K562 (cell line): Measurements from ENCODE around the gene BIVM. TPM values are rescaled to one million over a fixed set of nuclear protein-coding genes. Genes with fewer than 3 reads are reported as not detected.

Experiments
- BDP1 ChIP-seq: IDR thresholded peaks from 3 replicates; pipeline ENCODE4 v1.6.1; 2011; ENCODE audit not compliant: insufficient read length, insufficient read depth
- BRCA1 ChIP-seq, 2 experiments: fragments of 450-650 bp in 1 of 2; sonication (generic) in 1 of 2; formaldehyde crosslinking in 1 of 2; IDR thresholded peaks; 2 replicates each; pipeline versions ENCODE4 v1.5.0 to v1.6.1; 2017 to 2020; ENCODE audit warnings: mild to moderate bottlenecking in 1 of 2, missing genetic modification reagents in 1 of 2
- E2F3 ChIP-seq: fragments of 250-450 bp; sonication (Bioruptor Pico); IDR thresholded peaks from 2 replicates; pipeline ENCODE4 v1.4.0; 2020; ENCODE audit warnings: mild to moderate bottlenecking
- MITF ChIP-seq: IDR thresholded peaks from 2 replicates; pipeline ENCODE4 v1.6.1; 2014; ENCODE audit warnings: antibody characterized with exemption
- RFX1 ChIP-seq: fragments of 450-650 bp; IDR thresholded peaks from 2 replicates; pipeline ENCODE4 v1.6.1; 2016; ENCODE audit warnings: mild to moderate bottlenecking, moderate library complexity
- SAP30 ChIP-seq: fragments of 200-600 bp; sonication (generic); IDR thresholded peaks from 2 replicates; pipeline ENCODE4 v1.6.1; 2012; ENCODE audit warnings: borderline replicate concordance, low read depth, mild to moderate bottlenecking, moderate library complexity, low read length, control low read depth, inconsistent platforms; ENCODE audit not compliant: insufficient read depth, poor library complexity, severe bottlenecking
- SMARCE1 ChIP-seq: fragments of 450-650 bp; IDR thresholded peaks from 2 replicates; pipeline ENCODE4 v1.7.1; 2016; ENCODE audit warnings: mild to moderate bottlenecking
- SP2 ChIP-seq: IDR thresholded peaks from 2 replicates; pipeline ENCODE4 v1.6.1; 2011; ENCODE audit warnings: mild to moderate bottlenecking, low read depth, low read length, moderate library complexity; ENCODE audit not compliant: poor library complexity, severe bottlenecking; ENCODE audit errors: extremely low read depth
- TCFL5 ChIP-seq: fragments of 250-450 bp; sonication (Bioruptor Pico); conservative IDR thresholded peaks from 2 replicates; pipeline ENCODE4 v1.6.1; 2021; ENCODE audit warnings: mild to moderate bottlenecking, moderate library complexity, matching md5 sums
- THAP12 ChIP-seq: fragments of 250-450 bp; sonication (Bioruptor Pico); IDR thresholded peaks from 2 replicates; pipeline ENCODE4 v1.9.0; 2021; ENCODE audit warnings: mild to moderate bottlenecking, inconsistent platforms
- THRAP3 ChIP-seq: fragments of 450-650 bp; IDR thresholded peaks from 2 replicates; pipeline ENCODE4 v1.6.1; 2016; ENCODE audit warnings: mild to moderate bottlenecking, inconsistent platforms, borderline replicate concordance
- VEZF1 ChIP-seq: fragments of 200-800 bp; sonication (Bioruptor generic); IDR thresholded peaks from 2 replicates; pipeline ENCODE4 v1.6.1; 2017; ENCODE audit warnings: missing genetic modification characterization, missing compliant biosample characterization
- ZC3H11A ChIP-seq: IDR thresholded peaks from 2 replicates; pipeline ENCODE4 v1.6.1; 2012; ENCODE audit warnings: low read depth, low read length, improper control_type of control experiment
- ZNF551 ChIP-seq: fragments of 250-450 bp; sonication (Bioruptor Pico); IDR thresholded peaks from 2 replicates; pipeline ENCODE4 v1.5.0; 2021; ENCODE audit warnings: mild to moderate bottlenecking, moderate library complexity
- polyA plus RNA-seq, 8 experiments: library from polyadenylated mRNA; depleted of rRNA in 4 of 8; stranded (reverse) in 5 of 8; unstranded in 3 of 8; fragments of >200 nt; fragmentation: Nextera tagmentation in 2 of 8; fragmentation: Illumina TruSeq in 1 of 8; extraction: Ambion mirVana in 2 of 8; extraction: Trizol in 1 of 8; gene quantifications; 2 replicates each; pipeline versions ENCODE4 v1.2.1 to v1.2.3, GENCODE V29; 2011 to 2014; ENCODE audit warnings: inconsistent platforms in 1 of 8, missing spikeins in 1 of 8
- total RNA-seq, 7 experiments: library from RNA; depleted of rRNA in 6 of 7; stranded (reverse); fragments of >200 nt in 6 of 7; fragmentation: Illumina TruSeq in 2 of 7; extraction: Trizol in 2 of 7; gene quantifications; 2 replicates each; pipeline versions ENCODE4 v1.2.1 to v1.2.3, GENCODE V29; 2011 to 2021; ENCODE audit warnings: low replicate concordance in 1 of 7
- TF ChIP-seq, protein P1 (sequence below): fragments of 450-650 bp; formaldehyde crosslinking; conservative IDR thresholded peaks from 2 replicates; pipeline ENCODE4 v1.4.0; 2022; ENCODE audit warnings: mild to moderate bottlenecking, missing genetic modification characterization
- TF ChIP-seq, protein P2 (sequence below): fragments of 450-650 bp; conservative IDR thresholded peaks from 2 replicates; pipeline ENCODE4 v1.6.1; 2016; ENCODE audit warnings: missing genetic modification characterization, low read depth, mild to moderate bottlenecking, control low read depth, missing compliant biosample characterization
- TF ChIP-seq, protein P3 (sequence below): fragments of 450-650 bp; IDR thresholded peaks from 2 replicates; pipeline ENCODE4 v1.6.1; 2016; ENCODE audit warnings: low read depth, mild to moderate bottlenecking, moderate library complexity

Gene BIVM
- total and polyA plus RNA-seq, 9 of the 15 experiments (the other 6 are each of a cell fraction or from before 2014, with no cell fraction given) = 3.6 to 23.1 (median 16.8) TPM

- TF ChIP-seq MITF (no peak), BDP1 (no peak), VEZF1 (CRISPR knock-in tag) (0 out of 2 replicates have a peak, but pooled peaks have one; percentile 42), E2F3 (CRISPR knock-in tag) (no peak), TCFL5 (CRISPR knock-in tag) (no peak), THAP12 (no peak), SMARCE1 (no peak), SP2 (no peak), ZC3H11A (no peak), BRCA1 (IDR thresholded peaks at IDR 0.05) (no peak), BRCA1 (CRISPR knock-in tag; IDR thresholded peaks at IDR 0.05) (no peak), THRAP3 (no peak), RFX1 (no peak), SAP30 (no peak), ZNF551 (no peak)
- TF ChIP-seq, protein P1, sequence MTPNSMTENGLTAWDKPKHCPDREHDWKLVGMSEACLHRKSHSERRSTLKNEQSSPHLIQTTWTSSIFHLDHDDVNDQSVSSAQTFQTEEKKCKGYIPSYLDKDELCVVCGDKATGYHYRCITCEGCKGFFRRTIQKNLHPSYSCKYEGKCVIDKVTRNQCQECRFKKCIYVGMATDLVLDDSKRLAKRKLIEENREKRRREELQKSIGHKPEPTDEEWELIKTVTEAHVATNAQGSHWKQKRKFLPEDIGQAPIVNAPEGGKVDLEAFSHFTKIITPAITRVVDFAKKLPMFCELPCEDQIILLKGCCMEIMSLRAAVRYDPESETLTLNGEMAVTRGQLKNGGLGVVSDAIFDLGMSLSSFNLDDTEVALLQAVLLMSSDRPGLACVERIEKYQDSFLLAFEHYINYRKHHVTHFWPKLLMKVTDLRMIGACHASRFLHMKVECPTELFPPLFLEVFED (CRISPR knock-in tag) = no peak
- TF ChIP-seq, protein P2, sequence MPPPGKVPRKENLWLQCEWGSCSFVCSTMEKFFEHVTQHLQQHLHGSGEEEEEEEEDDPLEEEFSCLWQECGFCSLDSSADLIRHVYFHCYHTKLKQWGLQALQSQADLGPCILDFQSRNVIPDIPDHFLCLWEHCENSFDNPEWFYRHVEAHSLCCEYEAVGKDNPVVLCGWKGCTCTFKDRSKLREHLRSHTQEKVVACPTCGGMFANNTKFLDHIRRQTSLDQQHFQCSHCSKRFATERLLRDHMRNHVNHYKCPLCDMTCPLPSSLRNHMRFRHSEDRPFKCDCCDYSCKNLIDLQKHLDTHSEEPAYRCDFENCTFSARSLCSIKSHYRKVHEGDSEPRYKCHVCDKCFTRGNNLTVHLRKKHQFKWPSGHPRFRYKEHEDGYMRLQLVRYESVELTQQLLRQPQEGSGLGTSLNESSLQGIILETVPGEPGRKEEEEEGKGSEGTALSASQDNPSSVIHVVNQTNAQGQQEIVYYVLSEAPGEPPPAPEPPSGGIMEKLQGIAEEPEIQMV (tag) = no peak
- TF ChIP-seq, protein P3, sequence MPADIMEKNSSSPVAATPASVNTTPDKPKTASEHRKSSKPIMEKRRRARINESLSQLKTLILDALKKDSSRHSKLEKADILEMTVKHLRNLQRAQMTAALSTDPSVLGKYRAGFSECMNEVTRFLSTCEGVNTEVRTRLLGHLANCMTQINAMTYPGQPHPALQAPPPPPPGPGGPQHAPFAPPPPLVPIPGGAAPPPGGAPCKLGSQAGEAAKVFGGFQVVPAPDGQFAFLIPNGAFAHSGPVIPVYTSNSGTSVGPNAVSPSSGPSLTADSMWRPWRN = no peak
Measured at GRCh38 chr13:102800145-102801041, 1.5 kb downstream of the BIVM start (continued).
